ENCODE measurements around the gene DPYSL4.

Gene DPYSL4

GRCh38 chr10:132230557-132231210, 43.9 kb downstream of the DPYSL4 start:
- DNase-seq = no peak

- DNase-seq = no peak
These were observed 44.9 kb downstream of the DPYSL4 start for GRCh38 chr10:132231656-132232022.

- DNase-seq = peak; percentile 77
These were observed 45.5 kb downstream of the DPYSL4 start for GRCh38 chr10:132232023-132232951.

GRCh38 chr10:132232981-132233380, 46.2 kb downstream of the DPYSL4 start:
- DNase-seq = no peak

GRCh38 chr10:132233501-132234085, 46.8 kb downstream of the DPYSL4 start:
- no peak for DNase-seq

GRCh38 chr10:132234860-132235259, 48.1 kb downstream of the DPYSL4 start:
- no peak for DNase-seq

GRCh38 chr10:132236161-132236560, 49.4 kb downstream of the DPYSL4 start:
- DNase-seq = no peak

- DNase-seq = no peak
These were observed 50.1 kb downstream of the DPYSL4 start for GRCh38 chr10:132236881-132237280.

GRCh38 chr10:132237396-132237795, 50.6 kb downstream of the DPYSL4 start:
- no peak for DNase-seq

- no peak for DNase-seq
These were observed 51.1 kb downstream of the DPYSL4 start for GRCh38 chr10:132237871-132238270.

- DNase-seq = no peak
These were observed 51.8 kb downstream of the DPYSL4 start for GRCh38 chr10:132238371-132239125.

- DNase-seq = no peak
These were observed 52.6 kb downstream of the DPYSL4 start for GRCh38 chr10:132239126-132240031.

GRCh38 chr10:132240156-132240555, 53.4 kb downstream of the DPYSL4 start:
- no peak for DNase-seq

GRCh38 chr10:132240581-132240980, 53.8 kb downstream of the DPYSL4 start:
- no peak for DNase-seq

- no peak for DNase-seq
These were observed 54.3 kb downstream of the DPYSL4 start for GRCh38 chr10:132241086-132241485.

- DNase-seq = no peak
These were observed 54.7 kb downstream of the DPYSL4 start for GRCh38 chr10:132241496-132241895.

- no peak for DNase-seq
These were observed 55.5 kb downstream of the DPYSL4 start for GRCh38 chr10:132242103-132242840.

- DNase-seq = no peak
These were observed 56.4 kb downstream of the DPYSL4 start for GRCh38 chr10:132243141-132243540.

- DNase-seq = no peak
These were observed 56.9 kb downstream of the DPYSL4 start for GRCh38 chr10:132243626-132244025.

- no peak for DNase-seq
These were observed 58.3 kb downstream of the DPYSL4 start for GRCh38 chr10:132245056-132245455.

GRCh38 chr10:132246296-132246695, 59.5 kb downstream of the DPYSL4 start:
- no peak for DNase-seq
